BLaER1 (cell line): ENCODE results near the gene NT5C3B.

Experiments used
- H3K27ac ChIP-seq: shearing (Covaris generic); formaldehyde crosslinking; 2 replicates; pipeline ENCODE4 v1.8.1; 2022
- H3K27me3 ChIP-seq: shearing (Covaris generic); formaldehyde crosslinking; 2 replicates; pipeline ENCODE4 v1.8.1; 2022
- H3K36me3 ChIP-seq: shearing (Covaris generic); formaldehyde crosslinking; 2 replicates; pipeline ENCODE4 v1.8.1; 2022
- H3K4me1 ChIP-seq: shearing (Covaris generic); formaldehyde crosslinking; 2 replicates; pipeline ENCODE4 v1.8.1; 2022
- H3K4me2 ChIP-seq: shearing (Covaris generic); formaldehyde crosslinking; 2 replicates; pipeline ENCODE4 v1.8.1; 2022
- H3K4me3 ChIP-seq: shearing (Covaris generic); formaldehyde crosslinking; 2 replicates; pipeline ENCODE4 v1.8.1; 2022
- H3K9ac ChIP-seq: shearing (Covaris generic); formaldehyde crosslinking; 2 replicates; pipeline ENCODE4 v1.8.1; 2022
- H3K9me3 ChIP-seq: shearing (Covaris generic); formaldehyde crosslinking; 2 replicates; pipeline ENCODE4 v1.8.1; 2022
- H4K20me1 ChIP-seq: shearing (Covaris generic); formaldehyde crosslinking; 2 replicates; pipeline ENCODE4 v1.8.1; 2022
- Cebpa-rat ChIP-seq: shearing (Covaris generic); IDR thresholded peaks from 2 replicates; pipeline ENCODE4 v1.8.1; 2022

NT5C3B gene

DNA sequence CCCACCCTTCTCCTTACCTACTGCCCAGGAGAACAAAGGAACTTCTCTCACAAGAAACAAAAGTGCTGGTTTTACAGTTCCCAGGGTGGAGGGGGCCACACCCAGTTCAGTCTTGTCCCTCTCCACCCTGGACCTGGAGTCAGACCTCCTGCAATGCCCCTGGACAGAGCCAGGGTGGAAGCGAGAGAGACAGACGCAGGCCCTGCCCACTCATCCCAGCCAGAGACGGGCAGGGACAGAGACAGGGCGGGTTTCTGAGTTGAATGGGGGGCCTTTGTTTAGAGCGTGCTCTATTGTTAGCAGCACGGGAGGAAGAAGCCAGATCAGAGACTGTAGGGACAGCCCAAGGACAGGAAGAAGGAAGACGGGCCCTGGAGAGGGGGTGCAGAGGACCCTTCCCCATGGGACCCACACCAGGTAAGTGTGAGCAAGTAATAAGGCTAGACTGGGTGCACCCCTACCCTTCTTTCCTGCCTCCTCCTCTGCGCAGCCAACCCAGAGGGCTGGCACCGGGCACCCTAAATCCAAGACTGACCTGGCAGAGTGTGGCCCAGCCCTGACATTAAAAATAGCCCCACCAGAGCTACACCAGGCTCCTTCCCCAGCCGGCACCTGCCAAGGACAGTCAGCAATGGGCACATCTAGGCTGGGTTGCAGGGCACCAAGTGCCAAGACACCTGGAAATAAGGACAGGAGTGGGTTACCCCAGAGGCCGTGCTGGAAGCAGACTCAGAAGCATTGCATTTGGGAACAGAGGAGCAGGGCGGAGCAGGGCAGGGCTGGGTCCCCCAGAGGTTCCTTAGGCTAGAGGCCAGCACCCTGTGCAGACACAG is 60.4 kb downstream of the NT5C3B start:
- no peak for TF ChIP-seq Cebpa-rat
- 0 out of 2 replicates have a peak overlapping the region, but pooled peaks have one; percentile 1 for H3K4me3 ChIP-seq
- H3K27ac ChIP-seq, result peak overlapping the region; percentile 72
- peaks cover 68% of the 10 kb centered on the region for H3K36me3 ChIP-seq
- peaks cover 100% of the 10 kb centered on the region for H4K20me1 ChIP-seq
- H3K4me2 ChIP-seq, result peak overlapping the region; percentile 99
- no peaks in the 10 kb centered on the region for H3K27me3 ChIP-seq
- peaks cover 93% of the 10 kb centered on the region for H3K4me1 ChIP-seq
- peak overlapping the region; percentile 53; the same call in 1 of the 2 replicates for H3K9ac ChIP-seq
- no peaks in the 10 kb centered on the region for H3K9me3 ChIP-seq
